GM21367 (cell line): ENCODE data around the gene FGFR1OP2.
"Not testable (repeated sequence)": the region's sequence is repeated elsewhere in the genome, so short reads cannot be mapped to it uniquely, and the experiment has no call there.

Experiments used
- ATAC-seq: cut with Tn5 transposase; IDR thresholded peaks from one replicate; pipeline ENCODE4 v1.9.1; 2021; ENCODE audit not compliant: unreplicated experiment

FGFR1OP2 gene

GRCh38 chr12:26940516-26941214, 2.4 kb downstream of the FGFR1OP2 start:
- ATAC-seq = no peak

GRCh38 chr12:26941215-26941594, 2.9 kb downstream of the FGFR1OP2 start:
- ATAC-seq = no peak

GRCh38 chr12:26948309-26948708, 10.0 kb downstream of the FGFR1OP2 start:
- ATAC-seq = no peak

- ATAC-seq = no peak
Observed at GRCh38 chr12:26953447-26953846, 15.2 kb downstream of the FGFR1OP2 start.

GRCh38 chr12:26954027-26954426, 15.8 kb downstream of the FGFR1OP2 start:
- ATAC-seq = no peak

- not testable (repeated sequence) for ATAC-seq
Observed at GRCh38 chr12:26961391-26961790, 23.1 kb downstream of the FGFR1OP2 start.

- ATAC-seq = no peak
Observed at GRCh38 chr12:26961803-26962202, 23.5 kb downstream of the FGFR1OP2 start.

GRCh38 chr12:26963413-26963812, 25.1 kb downstream of the FGFR1OP2 start:
- ATAC-seq = no peak

GRCh38 chr12:26966842-26967241, 28.6 kb downstream of the FGFR1OP2 start:
- ATAC-seq = no peak

GRCh38 chr12:26970136-26970535, 31.9 kb downstream of the FGFR1OP2 start:
- ATAC-seq = no peak

- ATAC-seq = peak; percentile 92
Observed at GRCh38 chr12:26971963-26972362, 33.7 kb downstream of the FGFR1OP2 start.

GRCh38 chr12:26976687-26977086, 38.4 kb downstream of the FGFR1OP2 start:
- no peak for ATAC-seq

- no peak for ATAC-seq
Observed at GRCh38 chr12:26978801-26979200, 40.5 kb downstream of the FGFR1OP2 start.

GRCh38 chr12:26979733-26980132, 41.5 kb downstream of the FGFR1OP2 start:
- ATAC-seq = no peak

GRCh38 chr12:26982866-26983265, 44.6 kb downstream of the FGFR1OP2 start:
- ATAC-seq = no peak

- no peak for ATAC-seq
Observed at GRCh38 chr12:26987634-26988424, 49.6 kb downstream of the FGFR1OP2 start.

GRCh38 chr12:26988703-26989102, 50.4 kb downstream of the FGFR1OP2 start:
- no peak for ATAC-seq

GRCh38 chr12:26989873-26990272, 51.6 kb downstream of the FGFR1OP2 start:
- no peak for ATAC-seq

GRCh38 chr12:26991826-26992225, 53.6 kb downstream of the FGFR1OP2 start:
- ATAC-seq = no peak

GRCh38 chr12:26994109-26994508, 55.8 kb downstream of the FGFR1OP2 start:
- ATAC-seq = no peak

GRCh38 chr12:26995706-26996105, 57.4 kb downstream of the FGFR1OP2 start:
- ATAC-seq = no peak

- ATAC-seq = no peak
Observed at GRCh38 chr12:26997003-26997402, 58.7 kb downstream of the FGFR1OP2 start.
